ENCODE measurements around the gene SULT1A1. TPM values are rescaled to one million over a fixed set of nuclear protein-coding genes. Genes with fewer than 3 reads are reported as not detected.
"Not testable (repeated sequence)": the region's sequence is repeated elsewhere in the genome, so short reads cannot be mapped to it uniquely, and the experiment has no call there.

Gene SULT1A1
- total and polyA plus RNA-seq, 2 of the 13 experiments (the other 11 are each of a cell fraction or from before 2014, with no cell fraction given), result 114 to 147 TPM

- H3K4me2 ChIP-seq (ENCODE audit: low read depth, low read length); ATAC-seq; H2AFZ ChIP-seq (ENCODE audit: low read length); H3K27ac ChIP-seq (ENCODE audit: extremely low read length, insufficient read depth, low read length); H4K20me1 ChIP-seq (ENCODE audit: insufficient read depth, low read length); H3K27me3 ChIP-seq (ENCODE audit: control insufficient read depth in 1 of 2, insufficient read depth in 2 of 2, low read length in 2 of 2); H3K4me3 ChIP-seq (replicated peaks in 1 of 3; ENCODE audit: insufficient read depth in 1 of 3, low read depth in 2 of 3, low read length in 3 of 3); CTCF ChIA-PET (ENCODE audit: low intra/inter-chr PET ratio, low total read pairs); H3K4me1 ChIP-seq (ENCODE audit: insufficient read depth, low read length); intact Hi-C loops (cut with micrococcal nuclease; ENCODE audit: unreplicated experiment); H3K9ac ChIP-seq (ENCODE audit: insufficient read depth, low read depth, low read length); H3K79me2 ChIP-seq (ENCODE audit: insufficient read depth, low read length); H3K9me3 ChIP-seq (ENCODE audit: low read length); BruUV-seq (replicated peaks); in situ Hi-C loops (cut with HindIII; ENCODE audit: extremely low pct_ligation_motif_present, low pct_unique_long_range_greater_than_20kb); POLR2A ChIA-PET; DNase-seq (ENCODE audit: low spot score); H3K36me3 ChIP-seq (replicated peaks in 1 of 2; ENCODE audit: control insufficient read depth in 1 of 2, insufficient read depth in 2 of 2, low read length in 2 of 2): not testable (repeated sequence)
- 1% methylated on average over 5 of the region's 5 CpGs for WGBS (ENCODE audit: low lambda C conversion rate)
- FAIRE-seq, result peak; percentile 36
These were observed 26.4 kb upstream of the SULT1A1 start for GRCh38 chr16:28636093-28636823.

- H3K27me3 ChIP-seq (ENCODE audit: control insufficient read depth in 1 of 2, insufficient read depth in 2 of 2, low read length in 2 of 2); ATAC-seq; H3K9ac ChIP-seq (ENCODE audit: insufficient read depth, low read depth, low read length); H3K27ac ChIP-seq (ENCODE audit: extremely low read length, insufficient read depth, low read length); H2AFZ ChIP-seq (ENCODE audit: low read length); intact Hi-C loops (cut with micrococcal nuclease; ENCODE audit: unreplicated experiment); POLR2A ChIA-PET; H3K79me2 ChIP-seq (ENCODE audit: insufficient read depth, low read length); H4K20me1 ChIP-seq (ENCODE audit: insufficient read depth, low read length); H3K36me3 ChIP-seq (replicated peaks in 1 of 2; ENCODE audit: control insufficient read depth in 1 of 2, insufficient read depth in 2 of 2, low read length in 2 of 2); H3K4me1 ChIP-seq (ENCODE audit: insufficient read depth, low read length); H3K4me3 ChIP-seq (replicated peaks in 1 of 3; ENCODE audit: insufficient read depth in 1 of 3, low read depth in 2 of 3, low read length in 3 of 3); in situ Hi-C loops (cut with HindIII; ENCODE audit: extremely low pct_ligation_motif_present, low pct_unique_long_range_greater_than_20kb); CTCF ChIA-PET (ENCODE audit: low intra/inter-chr PET ratio, low total read pairs); FAIRE-seq; H3K4me2 ChIP-seq (ENCODE audit: low read depth, low read length); BruUV-seq (replicated peaks); DNase-seq (ENCODE audit: low spot score); H3K9me3 ChIP-seq (ENCODE audit: low read length): not testable (repeated sequence)
- 25% methylated on average over 5 of the region's 5 CpGs for WGBS (ENCODE audit: low lambda C conversion rate)
- TF ChIP-seq ZNF431 (CRISPR knock-in tag; IDR thresholded peaks at IDR 0.05; ENCODE audit: borderline replicate concordance, low read depth), result peak; percentile 92; the same call in 1 of the 2 replicates
These were observed 21.1 kb upstream of the SULT1A1 start for GRCh38 chr16:28630905-28631304.
